Raji (cell line): ENCODE results near the gene GALNT12.

Experiments
- POLR2A ChIP-seq: IDR thresholded peaks from 2 replicates; pipeline ENCODE4 v1.6.1; 2011; ENCODE audit warnings: low read depth, low read length, control low read depth; ENCODE audit not compliant: insufficient read depth

Gene GALNT12

DNA sequence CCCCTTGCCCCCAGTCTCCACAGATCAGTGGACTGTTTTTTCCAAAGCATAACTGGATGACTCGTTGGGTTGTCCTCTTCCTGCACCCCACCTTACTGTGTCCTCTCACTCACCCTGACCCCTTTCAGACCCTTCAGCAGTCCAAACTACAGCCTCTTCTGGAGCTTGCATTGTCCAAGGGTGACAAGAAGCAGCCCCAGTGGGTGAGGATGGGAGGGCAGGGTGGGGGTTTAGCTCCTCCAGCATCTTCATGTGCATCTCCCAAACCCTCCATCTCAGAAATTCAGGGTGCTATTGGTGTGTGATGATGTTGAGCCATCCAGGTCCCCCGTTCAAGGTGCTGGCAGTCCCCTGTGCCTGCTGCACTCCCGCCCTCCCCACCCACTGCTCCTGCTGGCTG is 73.9 kb downstream of the GALNT12 start:
- TF ChIP-seq POLR2A = no peak

DNA sequence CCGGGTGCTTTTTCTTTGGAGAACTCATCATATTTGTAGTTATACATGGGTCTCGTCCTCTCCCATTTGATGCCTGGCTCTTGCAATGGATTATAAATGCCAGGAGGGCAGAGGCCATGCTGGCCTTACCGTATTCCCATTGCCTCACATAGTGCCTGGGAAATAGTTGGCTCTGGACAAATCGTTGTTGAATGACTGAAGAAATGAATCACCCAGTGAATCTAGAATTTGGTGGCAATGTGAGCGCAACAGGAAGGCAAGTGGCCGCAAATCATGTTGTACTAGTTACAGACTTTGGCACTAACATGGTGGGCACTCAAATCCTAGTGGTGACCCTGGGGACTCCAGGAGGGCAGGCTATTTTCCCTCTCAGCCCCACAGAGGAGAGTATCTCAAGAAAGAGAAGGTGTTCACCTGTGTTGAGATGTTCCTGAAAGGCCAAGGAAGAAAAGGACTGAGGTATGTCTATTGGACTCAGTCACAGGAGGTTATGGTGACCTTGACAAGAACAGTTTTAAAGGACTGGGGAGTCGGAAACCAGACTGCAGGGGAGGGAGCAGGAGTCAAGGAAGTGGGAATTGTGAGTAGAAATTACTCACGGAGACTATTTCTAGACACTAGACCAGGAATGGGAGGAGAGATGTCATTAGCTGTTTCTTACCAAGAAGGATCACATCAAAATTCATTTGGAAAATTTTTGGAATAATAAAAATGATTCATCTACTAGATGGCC is 74.5 kb downstream of the GALNT12 start:
- no peak for TF ChIP-seq POLR2A

DNA sequence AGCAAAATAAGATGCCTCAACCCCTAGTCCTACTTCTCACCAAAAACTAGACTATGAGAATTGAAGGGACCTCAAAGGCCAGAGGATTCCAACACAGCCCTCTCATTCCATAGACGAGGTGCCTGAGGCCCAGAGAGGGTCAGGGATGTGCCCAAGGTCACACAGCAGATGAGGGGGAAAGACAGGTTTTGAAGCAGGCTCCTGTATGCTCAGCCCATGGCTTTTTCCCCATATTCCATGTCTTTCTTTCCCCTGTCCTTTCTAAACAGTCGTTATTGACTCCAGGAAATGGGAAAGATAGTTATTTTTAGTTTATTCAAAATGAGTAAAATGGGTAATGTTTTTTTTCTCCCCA is 75.1 kb downstream of the GALNT12 start:
- no peak for TF ChIP-seq POLR2A

DNA sequence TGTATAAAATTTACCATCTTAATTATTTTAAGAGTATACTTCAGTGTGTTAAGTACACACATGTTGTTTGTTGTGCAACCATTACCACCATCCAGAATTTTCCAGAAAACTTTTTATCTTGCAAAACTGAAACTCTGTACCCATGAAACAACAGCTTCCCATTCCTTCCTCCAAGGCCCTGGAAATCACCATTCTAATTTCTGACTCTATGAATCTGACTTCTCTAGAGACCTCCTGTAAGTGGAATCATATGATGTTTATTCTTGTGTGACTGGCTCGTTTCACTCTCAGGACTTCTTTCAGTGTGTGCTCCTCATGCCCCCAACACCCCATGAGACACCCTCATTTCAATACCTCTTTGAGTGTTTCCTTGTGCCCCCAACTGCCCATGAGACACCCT is 75.8 kb downstream of the GALNT12 start:
- no peak for TF ChIP-seq POLR2A

DNA sequence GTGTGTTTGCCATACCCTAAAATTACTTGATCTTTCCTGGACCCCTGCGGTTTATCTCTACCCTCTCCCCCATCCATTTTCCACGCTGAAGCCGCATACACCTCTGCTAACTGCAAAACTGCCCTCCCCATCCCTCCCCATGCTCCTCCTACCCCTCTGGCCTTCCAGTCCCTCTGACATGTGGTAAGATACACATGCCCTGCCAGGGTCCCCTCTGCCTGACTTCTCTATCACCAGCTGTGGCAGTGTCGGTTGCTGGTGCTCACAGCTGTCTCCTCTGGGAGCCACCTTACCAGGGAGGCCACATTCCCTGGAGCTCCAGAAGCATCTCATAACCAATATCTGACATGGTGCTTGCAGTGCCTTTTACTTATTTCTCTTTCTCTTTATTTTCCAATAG is 77.4 kb downstream of the GALNT12 start:
- no peak for TF ChIP-seq POLR2A

DNA sequence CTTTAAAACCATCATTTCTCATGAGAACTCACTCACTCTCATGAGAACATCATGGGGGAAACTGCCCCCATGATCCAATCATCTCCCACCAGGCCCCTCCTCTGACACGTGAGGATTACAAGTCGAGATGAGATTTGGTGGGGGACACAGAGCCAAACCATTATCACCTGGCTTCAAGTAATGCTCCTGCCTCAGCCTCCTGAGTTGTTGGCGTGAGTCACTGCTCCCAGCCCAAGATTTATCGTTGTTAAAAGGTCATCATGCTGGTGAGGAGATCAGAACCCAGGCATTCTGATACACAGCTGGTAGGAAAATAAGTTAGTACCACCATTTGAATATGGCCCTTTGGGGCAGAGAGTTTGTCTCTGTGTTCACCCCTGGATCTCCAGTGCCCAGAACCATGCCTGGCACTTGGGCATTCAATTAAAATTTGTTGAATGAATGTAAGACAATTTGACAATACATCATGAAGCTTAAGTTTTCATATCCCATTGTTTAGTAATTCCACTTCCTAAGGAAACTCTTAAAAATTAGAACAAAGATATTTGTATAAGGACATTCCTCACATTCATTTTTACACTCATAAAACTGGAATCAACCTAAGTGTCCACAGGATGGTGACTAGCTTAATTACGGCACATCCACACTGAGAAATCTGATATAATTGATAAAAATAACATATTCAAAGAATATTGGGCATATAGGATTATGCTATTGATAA is 78.3 kb downstream of the GALNT12 start:
- no peak for TF ChIP-seq POLR2A

DNA sequence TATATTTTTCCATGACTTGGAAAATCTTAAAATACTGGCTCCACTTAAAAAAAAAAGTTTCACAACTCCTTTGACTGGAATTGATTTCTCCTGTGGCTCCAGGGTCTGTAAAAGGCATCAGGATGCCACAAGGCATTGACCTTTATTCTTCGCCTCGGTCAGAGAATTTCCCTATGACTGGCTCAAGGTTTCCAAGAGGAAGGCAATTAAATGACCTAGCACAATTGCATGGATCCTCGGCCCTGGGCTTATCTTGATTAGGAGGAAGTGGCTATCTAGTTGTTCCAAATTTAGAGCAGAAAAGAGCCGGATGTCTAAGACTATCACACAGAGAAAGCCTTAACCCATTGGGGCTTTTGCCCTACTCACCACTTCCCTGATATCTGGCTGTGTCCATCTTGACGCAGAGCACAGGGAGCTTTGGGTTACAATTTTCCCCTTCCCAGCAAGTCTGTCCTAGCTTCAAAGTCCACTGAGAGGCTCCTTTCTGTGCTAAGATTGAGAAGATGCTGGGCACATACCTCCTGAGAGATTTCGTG is 79.3 kb downstream of the GALNT12 start:
- no peak for TF ChIP-seq POLR2A

DNA sequence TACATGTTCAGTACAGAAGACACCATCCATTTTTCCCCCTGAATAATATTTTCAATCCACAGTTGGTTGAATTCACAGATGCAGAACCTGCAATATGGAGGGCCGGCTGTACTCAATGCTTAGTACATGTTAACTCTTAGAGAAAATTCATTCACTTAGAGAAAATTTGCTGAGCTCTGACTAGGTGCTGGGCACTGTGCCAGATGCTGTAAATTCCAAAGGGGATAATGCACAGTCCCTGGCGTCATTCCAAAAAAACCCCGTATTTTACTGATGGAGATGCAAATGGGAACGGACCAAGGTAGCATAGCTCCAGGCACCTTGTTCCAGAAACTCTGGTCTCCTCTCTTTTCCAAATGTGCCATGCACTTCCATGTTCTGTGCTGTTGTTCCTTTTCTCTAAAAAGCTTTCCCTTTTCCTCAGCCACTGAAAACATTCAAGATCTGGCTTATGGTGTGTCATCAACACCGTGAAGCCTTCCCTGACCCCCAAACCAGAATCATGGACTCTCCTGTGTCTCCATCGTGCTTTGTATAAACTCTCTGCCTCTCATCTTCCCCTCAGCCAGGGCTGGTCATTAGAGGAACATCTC is 80.5 kb downstream of the GALNT12 start:
- no peak for TF ChIP-seq POLR2A

DNA sequence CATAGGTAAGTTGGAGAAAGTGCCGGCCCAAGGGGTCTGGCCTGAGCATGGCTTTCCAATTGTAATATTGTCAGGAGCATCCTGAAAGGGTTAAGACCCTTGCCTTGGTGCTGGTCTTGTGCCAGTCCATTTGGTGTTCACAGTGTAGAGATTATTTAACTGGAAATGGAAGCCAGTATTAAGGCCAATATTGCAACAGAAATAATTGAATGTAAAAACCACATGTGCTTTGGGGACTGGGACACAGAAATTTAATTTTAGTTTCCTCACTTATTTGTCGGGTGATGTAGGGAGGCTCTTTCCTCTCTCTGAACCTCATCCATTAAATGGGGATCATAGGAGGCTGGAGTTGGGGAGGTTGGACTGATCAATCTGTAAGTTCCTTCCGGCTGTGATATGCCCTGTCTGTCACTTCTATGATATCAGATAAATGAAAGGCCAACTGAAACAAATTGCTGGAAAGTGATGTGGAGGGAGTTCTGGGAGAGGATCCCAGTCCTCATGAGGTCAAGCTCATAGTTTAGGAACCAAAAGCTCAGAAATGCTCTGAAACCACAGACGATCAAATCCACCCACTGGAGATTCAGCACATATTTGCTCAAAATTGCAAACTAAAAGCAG is 81.4 kb downstream of the GALNT12 start:
- no peak for TF ChIP-seq POLR2A

DNA sequence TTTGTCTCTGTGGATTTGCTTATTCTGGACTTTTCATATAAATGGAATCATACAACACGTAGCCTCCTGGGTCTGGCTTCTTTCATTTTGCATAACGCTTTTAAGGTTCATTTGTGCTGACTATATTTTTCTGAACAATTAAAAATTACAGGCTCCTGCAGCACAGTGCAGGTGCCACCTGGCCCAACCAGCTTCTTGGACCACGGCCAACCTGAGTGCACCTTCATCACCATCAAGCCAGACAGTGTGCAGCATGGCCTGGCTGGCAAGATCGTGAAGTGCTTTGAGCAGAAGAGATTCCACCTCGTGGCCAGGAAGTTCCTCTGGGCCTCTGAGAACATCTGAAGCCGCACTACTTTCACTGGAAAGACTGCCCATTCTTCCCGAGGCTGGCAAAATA is 82.8 kb downstream of the GALNT12 start:
- no peak for TF ChIP-seq POLR2A

DNA sequence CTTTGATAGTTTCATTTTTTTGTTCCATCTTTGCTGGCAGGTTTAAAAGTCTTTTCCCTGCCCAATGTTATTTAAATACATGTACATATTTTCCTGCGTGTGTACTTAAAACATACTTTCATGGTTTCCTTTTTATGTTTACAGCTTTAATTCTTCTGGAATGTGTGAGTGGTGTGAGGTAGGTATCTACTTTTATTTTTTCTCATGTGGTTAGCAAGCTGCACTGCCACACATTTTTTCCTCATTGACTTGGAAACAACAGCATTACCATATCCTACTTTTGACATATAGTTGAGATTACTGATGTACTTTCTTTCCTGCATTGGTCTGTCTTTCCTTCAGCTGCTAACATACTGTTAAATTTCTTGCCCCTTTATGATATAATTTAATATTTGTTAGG is 84.8 kb downstream of the GALNT12 start:
- no peak for TF ChIP-seq POLR2A

DNA sequence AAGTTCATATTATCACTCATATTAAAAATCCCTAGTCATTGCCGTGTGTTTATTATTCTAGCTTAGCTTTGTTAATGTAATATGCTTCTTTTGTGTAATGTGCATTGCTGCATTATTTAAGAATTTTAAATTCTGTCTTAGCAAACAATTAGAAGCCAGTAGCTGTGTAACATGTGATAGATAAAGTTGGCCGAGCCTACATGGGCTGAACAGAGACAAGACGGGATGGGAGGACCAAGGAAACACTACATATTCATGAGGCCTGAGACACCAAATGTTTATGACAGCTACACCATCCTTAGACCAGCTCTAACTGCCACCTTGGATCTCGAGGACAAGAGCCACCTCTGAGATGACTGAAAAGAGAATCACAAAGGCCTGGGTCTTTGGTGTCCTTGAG is 85.2 kb downstream of the GALNT12 start:
- no peak for TF ChIP-seq POLR2A

DNA sequence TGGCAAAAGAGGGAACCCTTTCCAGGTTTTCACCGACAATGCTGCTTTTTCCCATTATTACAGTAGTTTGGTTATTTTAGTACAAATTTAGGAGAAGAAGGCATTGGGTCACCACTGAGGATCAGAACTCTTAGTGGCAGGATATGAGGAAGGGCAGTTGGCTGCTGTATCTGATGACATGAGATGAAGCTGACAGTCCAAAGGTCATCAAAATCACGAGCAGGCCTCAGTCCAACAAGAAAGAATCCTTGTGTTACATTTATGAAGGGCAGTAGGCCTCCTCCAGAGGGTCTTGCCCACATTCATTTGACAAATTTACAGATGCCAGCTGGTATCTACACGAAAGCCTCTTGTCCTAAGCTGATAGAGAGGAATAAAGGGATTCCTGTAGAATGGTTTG is 86.7 kb downstream of the GALNT12 start:
- no peak for TF ChIP-seq POLR2A

DNA sequence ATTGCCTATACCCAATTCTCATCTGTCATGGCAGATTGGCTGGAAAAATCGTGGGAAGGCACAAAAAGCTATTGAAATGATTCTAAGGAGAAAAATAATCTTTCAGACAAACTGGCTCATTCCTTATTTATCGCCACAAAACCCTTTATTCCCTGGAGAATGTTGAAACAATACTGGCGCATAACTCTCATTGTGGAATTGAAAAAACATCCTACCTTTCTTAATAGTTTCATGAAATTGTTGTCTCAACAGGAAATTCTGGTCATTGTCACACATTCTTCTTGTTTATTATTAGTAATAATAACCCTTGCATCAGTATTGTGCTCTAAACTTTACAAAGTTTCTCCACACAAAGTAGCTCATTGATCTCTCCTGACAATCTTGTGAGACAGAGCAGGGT is 87.3 kb downstream of the GALNT12 start:
- no peak for TF ChIP-seq POLR2A

DNA sequence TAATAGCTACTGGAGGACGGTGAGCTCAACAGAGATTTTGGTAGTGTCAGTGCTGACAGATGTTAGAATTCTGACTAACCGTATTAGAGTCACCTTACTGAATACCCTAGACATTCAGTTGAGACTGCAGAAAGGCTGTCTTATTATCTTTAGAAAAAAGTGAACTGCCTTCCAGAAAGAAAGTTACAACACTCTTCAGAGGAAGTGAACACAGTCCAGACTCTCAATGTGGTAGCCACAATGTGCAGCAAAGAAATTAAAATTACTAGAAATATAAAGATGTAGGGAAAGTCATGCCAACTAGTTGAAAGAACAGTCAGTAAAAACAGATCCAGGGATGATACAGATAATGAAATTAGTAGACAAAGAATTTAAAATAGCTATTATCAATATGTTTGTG is 89.2 kb downstream of the GALNT12 start:
- no peak for TF ChIP-seq POLR2A

DNA sequence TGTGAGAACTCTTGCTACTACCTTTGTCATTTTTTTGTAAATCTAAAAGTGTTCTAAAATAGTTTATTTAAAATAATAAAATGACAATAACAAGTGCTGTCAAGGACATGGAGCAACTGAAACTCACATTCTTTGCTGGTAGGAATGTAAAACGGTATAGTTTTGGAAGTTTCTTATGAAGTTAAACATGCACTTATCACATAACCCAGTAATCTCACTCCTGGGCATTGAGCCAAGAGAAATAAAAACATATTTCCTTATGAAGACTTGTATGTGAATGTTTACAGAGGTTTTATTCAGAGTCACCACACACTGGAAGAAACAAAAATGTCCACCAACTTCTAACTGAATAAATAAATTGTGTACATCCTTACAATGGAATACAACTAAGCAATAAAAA is 90.3 kb downstream of the GALNT12 start:
- TF ChIP-seq POLR2A = no peak

DNA sequence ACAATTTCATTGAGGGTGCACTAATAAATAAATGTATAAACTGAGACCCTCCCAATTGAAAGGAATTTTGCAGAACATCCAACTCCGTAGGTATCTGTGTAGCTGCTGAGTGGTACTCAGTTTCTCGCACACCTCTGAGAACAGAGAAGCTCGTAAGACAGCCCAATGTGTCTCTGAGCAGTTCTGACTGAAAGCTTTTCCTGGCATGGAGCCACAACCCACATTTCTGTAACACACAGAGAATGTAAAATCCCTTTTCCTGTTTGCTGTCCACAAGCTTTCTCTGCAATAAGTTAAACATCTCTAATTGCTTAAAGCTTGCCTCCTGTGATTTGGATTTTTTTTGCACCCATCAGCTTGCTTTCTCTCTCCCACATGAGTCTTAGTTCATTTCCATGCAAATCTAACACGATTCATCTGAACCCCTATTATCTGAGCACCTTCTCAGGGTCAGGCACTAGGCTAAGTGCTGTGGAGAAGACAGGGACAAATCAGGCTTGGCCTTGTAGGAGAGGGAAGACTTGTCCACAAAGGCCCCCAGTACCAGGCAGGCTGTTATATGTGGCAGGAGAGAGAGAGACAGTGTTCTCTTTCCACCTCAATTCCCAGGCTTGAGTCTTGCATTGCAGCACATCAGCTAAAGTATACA is 92.1 kb downstream of the GALNT12 start:
- no peak for TF ChIP-seq POLR2A
